Muscle layer of colon (tissue), 2 donors: ENCODE results near the gene APOD.

Source experiments
- H3K27ac ChIP-seq: one replicate; pipeline ENCODE4 v1.7.0; 2013; ENCODE audit warnings: low read depth, mild to moderate bottlenecking, low read length, moderate library complexity
- H3K27me3 ChIP-seq, 2 donors: one replicate each; pipeline ENCODE4 v1.7.0; 2013; ENCODE audit warnings: low read length in 2 of 2, mild to moderate bottlenecking in 2 of 2; ENCODE audit not compliant: insufficient read depth in 2 of 2, control insufficient read depth in 1 of 2
- H3K36me3 ChIP-seq: one replicate; pipeline ENCODE4 v1.7.0; 2013; ENCODE audit warnings: mild to moderate bottlenecking, low read length; ENCODE audit not compliant: insufficient read depth
- H3K4me1 ChIP-seq: one replicate; pipeline ENCODE4 v1.7.0; 2013; ENCODE audit warnings: mild to moderate bottlenecking, low read length; ENCODE audit not compliant: insufficient read depth
- H3K4me3 ChIP-seq, 2 donors: one replicate each; pipeline ENCODE4 v1.7.0; 2013; ENCODE audit warnings: low read length in 2 of 2, low read depth in 1 of 2, mild to moderate bottlenecking in 1 of 2, moderate library complexity in 1 of 2
- H3K9ac ChIP-seq: one replicate; pipeline ENCODE4 v1.7.0; 2013; ENCODE audit warnings: low read length
- H3K9me3 ChIP-seq: one replicate; pipeline ENCODE4 v1.7.0; 2013; ENCODE audit warnings: mild to moderate bottlenecking, low read length
- donor health status: abdominal sarcoma.
- donor health status: Adenocarcinoma of cecum.

APOD gene

DNA sequence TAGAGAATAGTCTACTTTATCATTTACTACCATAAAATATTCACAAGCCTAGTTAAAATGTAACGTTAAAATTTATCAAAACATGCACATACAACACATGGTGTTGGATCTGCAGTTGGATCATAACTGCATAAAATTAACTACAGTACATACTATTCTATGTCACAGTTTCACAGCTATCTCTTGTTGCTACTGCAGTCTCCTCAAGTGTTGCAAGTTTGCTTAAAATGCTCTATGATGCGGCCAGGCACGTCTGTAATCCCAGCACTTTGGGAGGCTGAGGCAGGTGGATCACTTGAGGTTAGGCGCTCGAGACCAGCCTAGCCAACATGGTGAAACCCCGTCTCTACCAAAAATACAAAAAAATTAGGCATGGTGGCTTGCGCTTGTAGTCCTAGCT lies 50.9 kb downstream of the APOD start:
- H3K36me3 ChIP-seq: peaks cover 4% of the 10 kb centered on the region
- no peaks in the 10 kb centered on the region for H3K27me3 ChIP-seq

DNA sequence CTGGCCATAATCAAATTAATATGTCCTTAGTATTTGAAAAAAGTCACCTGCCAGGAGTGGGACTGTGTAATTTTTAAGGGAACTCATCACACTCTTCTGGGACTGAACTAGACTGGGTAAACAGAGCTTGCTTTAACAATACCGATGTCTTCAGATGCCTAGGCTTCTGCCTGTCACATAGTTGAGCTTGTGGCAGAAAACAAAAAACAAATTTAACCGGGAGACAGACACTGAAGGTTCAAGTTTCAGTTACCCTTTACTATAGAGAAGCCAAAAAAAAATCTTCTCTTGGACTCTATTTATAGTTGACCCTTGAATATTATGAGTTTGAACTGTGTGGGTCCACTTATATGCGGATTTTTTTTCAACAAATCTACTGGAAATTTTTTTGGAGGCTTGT lies 51.4 kb downstream of the APOD start:
- Histone ChIP-seq H3K4me3 (no peak overlapping the region), H3K36me3 (peaks cover 4% of the 10 kb centered on the region), H3K4me1 (peaks cover 13% of the 10 kb centered on the region), H3K9ac (no peak overlapping the region), H3K27ac (no peak overlapping the region), H3K27me3 (no peaks in the 10 kb centered on the region), H3K9me3 (no peaks in the 10 kb centered on the region)

More for the DNA sequence above, 50.9 kb downstream of the APOD start:
- H3K4me3 ChIP-seq: no peak overlapping the region
- H3K27ac ChIP-seq: no peak overlapping the region
- H3K9ac ChIP-seq: no peak overlapping the region
- peaks cover 13% of the 10 kb centered on the region for H3K4me1 ChIP-seq
- no peaks in the 10 kb centered on the region for H3K9me3 ChIP-seq

DNA sequence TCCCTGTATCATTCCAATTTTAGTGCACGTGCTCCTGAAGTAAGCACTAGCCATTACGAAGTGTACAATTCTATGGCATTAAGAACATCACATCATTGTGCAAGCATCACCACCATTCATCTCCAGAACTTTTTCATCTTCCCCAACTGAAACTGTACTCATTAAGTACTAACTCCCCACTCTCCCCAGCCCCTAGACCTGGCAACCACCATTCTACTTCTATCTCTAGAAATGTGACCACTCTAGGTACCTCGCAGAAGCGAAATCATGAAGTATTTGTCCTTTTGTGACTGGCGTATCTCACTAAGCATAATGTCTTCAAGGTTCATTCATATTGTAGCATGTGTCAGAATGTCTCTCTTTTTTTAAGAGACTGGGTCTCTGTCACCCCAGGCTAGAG lies 52.1 kb downstream of the APOD start:
- H3K36me3 ChIP-seq: peaks cover 4% of the 10 kb centered on the region
- H3K9ac ChIP-seq: no peak overlapping the region
- no peak overlapping the region for H3K27ac ChIP-seq
- no peaks in the 10 kb centered on the region for H3K9me3 ChIP-seq
- H3K4me3 ChIP-seq: no peak overlapping the region
- H3K4me1 ChIP-seq: peaks cover 13% of the 10 kb centered on the region
- H3K27me3 ChIP-seq: no peaks in the 10 kb centered on the region

DNA sequence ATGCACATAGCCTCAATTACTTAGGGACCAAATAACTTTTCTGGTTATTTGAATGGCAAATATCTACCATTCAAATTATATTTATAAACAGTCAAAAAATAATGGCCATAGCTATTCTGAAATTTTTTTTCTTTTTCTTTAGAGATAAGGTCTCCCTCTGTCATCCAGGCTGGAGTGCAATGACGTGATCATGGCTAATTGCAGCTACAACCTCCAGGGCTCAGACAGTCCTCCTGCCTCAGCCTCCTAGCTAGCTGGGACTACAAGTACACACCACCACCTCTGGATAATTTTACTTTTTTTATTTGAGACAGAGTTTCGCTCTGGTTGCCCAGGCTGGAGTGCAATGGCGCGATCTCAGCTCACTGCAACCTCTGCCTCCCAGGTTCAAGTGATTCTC lies 57.2 kb downstream of the APOD start:
- Histone ChIP-seq H3K4me1 (no peaks in the 10 kb centered on the region), H3K4me3 (no peak overlapping the region), H3K36me3 (peaks cover 28% of the 10 kb centered on the region), H3K9me3 (no peaks in the 10 kb centered on the region), H3K9ac (no peak overlapping the region), H3K27ac (no peak overlapping the region), H3K27me3 (no peaks in the 10 kb centered on the region)

DNA sequence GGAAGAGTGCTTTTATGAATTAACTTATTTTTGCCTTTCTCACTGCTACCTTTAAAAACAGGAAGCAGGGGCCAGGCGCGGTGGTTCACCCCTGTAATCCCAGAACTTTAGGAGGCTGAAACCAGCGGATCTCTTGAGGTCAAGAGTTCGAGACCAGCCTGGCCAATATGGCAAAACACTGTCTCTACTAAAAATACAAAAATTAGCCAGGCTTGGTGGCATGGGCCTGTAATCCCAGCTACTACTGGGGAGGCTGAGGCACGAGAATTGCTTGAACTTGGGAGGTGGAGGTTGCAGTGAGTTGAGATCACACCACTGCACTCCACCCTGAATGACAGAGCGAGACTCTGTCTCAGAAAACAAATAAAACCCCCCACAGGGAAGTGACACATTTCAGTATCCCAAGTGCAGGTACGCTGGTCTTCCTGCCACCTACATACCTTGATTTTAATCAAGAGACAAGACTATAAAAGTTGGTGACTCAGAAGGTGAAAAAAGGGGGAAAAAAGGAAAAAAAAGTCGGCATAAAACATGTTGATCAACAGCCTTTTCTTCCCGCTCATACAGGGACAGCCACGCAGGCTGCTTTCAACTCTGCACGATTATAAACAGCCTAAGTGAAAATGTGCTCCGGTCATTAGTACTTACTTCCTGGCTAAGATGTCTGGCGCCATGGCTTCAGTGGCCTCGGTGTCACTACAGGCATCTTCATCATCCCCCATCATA lies 59.4 kb downstream of the APOD start:
- Histone ChIP-seq H3K27me3 (no peaks in the 10 kb centered on the region), H3K9ac (no peak overlapping the region), H3K36me3 (peaks cover 28% of the 10 kb centered on the region), H3K4me3 (no peak overlapping the region), H3K4me1 (no peaks in the 10 kb centered on the region), H3K9me3 (no peaks in the 10 kb centered on the region), H3K27ac (no peak overlapping the region)

DNA sequence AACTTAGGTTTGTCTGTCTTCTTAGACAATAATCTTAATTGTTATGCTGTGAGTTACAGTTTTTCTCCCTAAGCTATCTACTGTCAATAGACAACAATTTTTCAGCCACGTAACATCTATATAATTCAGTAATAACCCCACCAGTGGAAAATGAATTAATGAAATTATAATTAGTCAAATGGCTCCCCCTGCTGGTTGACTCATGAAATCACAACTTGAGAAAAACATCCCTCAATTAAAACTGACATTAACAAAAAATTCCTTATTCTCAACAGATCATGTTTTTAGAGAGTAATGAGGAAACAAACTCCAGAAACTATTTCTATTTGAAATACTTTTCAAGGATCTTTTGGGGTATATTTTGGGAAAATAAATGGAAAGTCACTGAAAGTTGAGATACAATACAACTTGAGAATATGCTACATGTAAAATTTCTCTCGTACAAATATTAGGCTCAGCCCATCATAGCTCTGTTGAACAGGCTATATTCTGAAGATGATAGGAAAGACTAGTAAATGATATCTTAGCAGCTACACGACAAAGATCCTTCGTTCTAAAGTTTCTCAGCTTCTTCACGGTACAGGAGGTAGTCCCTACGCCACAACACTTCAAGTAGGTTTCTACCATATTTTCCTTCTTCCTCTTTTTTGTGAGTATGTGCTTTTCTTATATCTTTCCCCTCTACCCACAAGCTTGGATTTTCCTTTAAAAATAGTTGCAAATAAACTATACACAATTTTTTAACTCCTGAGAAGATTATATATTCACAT lies 61.3 kb downstream of the APOD start:
- no peak overlapping the region for H3K9ac ChIP-seq
- H3K9me3 ChIP-seq: no peaks in the 10 kb centered on the region
- no peak overlapping the region for H3K27ac ChIP-seq
- no peaks in the 10 kb centered on the region for H3K27me3 ChIP-seq
- no peak overlapping the region for H3K4me3 ChIP-seq
- no peaks in the 10 kb centered on the region for H3K4me1 ChIP-seq
- peaks cover 25% of the 10 kb centered on the region for H3K36me3 ChIP-seq
